ENCODE data around the gene ESRRG. TPM values are rescaled to one million over a fixed set of nuclear protein-coding genes. Genes with fewer than 3 reads are reported as not detected.

Gene ESRRG
- total and polyA plus RNA-seq, 2 experiments from 2014 or later = not detected

GRCh38 chr1:216478238-216478637, 245.0 kb downstream of the ESRRG start:
- no peak overlapping the region for H3K27ac ChIP-seq
- no peaks in the 10 kb centered on the region for H3K27me3 ChIP-seq (replicated peaks; ENCODE audit: insufficient read depth)
- in situ Hi-C loops (cut with MboI) = no loop called here
- no peak for DNase-seq
- no peaks in the 10 kb centered on the region for H4K20me1 ChIP-seq (ENCODE audit: insufficient read depth)
- H3K36me3 ChIP-seq (ENCODE audit: low read depth) = no peaks in the 10 kb centered on the region
- no peak overlapping the region for H3K9ac ChIP-seq
- no peaks in the 10 kb centered on the region for H3F3A ChIP-seq (ENCODE audit: insufficient read depth)
- H3K4me1 ChIP-seq (ENCODE audit: insufficient read depth) = no peaks in the 10 kb centered on the region
- no peak overlapping the region for H3K4me3 ChIP-seq
- no peaks in the 10 kb centered on the region for H3K9me3 ChIP-seq (ENCODE audit: low read depth)
- 51 to 53% methylated on average over 8 of the region's 8 CpGs for WGBS, 2 experiments (ENCODE audit: low coverage in 1 of 2, low lambda C conversion rate in 2 of 2, missing lambda C conversion rate in 2 of 2)
- H3K79me2 ChIP-seq (ENCODE audit: insufficient read depth) = no peaks in the 10 kb centered on the region
- no peak overlapping the region for H2AFZ ChIP-seq
- no peaks in the 10 kb centered on the region for H3K9me2 ChIP-seq (ENCODE audit: insufficient read depth)
- no peak overlapping the region for H3K4me2 ChIP-seq (ENCODE audit: unreplicated experiment)
- no peak for TF ChIP-seq EZH2phosphoT487 (IDR thresholded peaks at IDR 0.05; ENCODE audit: insufficient read depth, low read depth)
- TF ChIP-seq EZH2 (IDR thresholded peaks at IDR 0.05; ENCODE audit: insufficient read depth, poor library complexity, severe bottlenecking) = no peak

DNA sequence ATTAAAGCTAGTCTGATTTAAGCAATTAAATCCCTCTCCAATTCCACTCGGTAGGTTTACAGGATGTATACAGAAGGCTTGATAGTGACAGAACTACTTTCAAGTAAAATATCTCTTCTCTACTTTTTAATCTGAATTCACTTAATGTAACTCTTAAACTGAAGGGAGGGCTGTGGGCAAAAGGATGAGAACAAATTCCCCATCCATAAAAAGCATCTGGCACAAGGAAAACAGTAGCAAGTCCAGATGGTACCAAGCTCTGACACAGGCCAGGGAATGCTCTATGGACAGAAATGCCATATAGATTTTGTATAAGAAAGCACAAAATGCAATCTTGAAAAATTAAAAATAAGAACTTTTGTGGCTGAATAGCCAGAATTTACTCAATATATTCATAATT, 246.9 kb downstream of the ESRRG start:
- WGBS, 2 experiments (ENCODE audit: low coverage in 1 of 2, low lambda C conversion rate in 2 of 2, missing lambda C conversion rate in 2 of 2) = 0 to 2% methylated on average over 1 of the region's 1 CpG
- H2AFZ ChIP-seq = no peak overlapping the region
- H3K9me2 ChIP-seq (ENCODE audit: insufficient read depth) = no peaks in the 10 kb centered on the region
- no peaks in the 10 kb centered on the region for H3K36me3 ChIP-seq (ENCODE audit: low read depth)
- no peaks in the 10 kb centered on the region for H4K20me1 ChIP-seq (ENCODE audit: insufficient read depth)
- H3K27ac ChIP-seq = no peak overlapping the region
- no peaks in the 10 kb centered on the region for H3K79me2 ChIP-seq (ENCODE audit: insufficient read depth)
- H3F3A ChIP-seq (ENCODE audit: insufficient read depth) = no peaks in the 10 kb centered on the region
- H3K4me3 ChIP-seq = no peak overlapping the region
- in situ Hi-C loops (cut with MboI) = no loop called here
- H3K9me3 ChIP-seq (ENCODE audit: low read depth) = no peaks in the 10 kb centered on the region
- no peak for DNase-seq
- H3K9ac ChIP-seq = no peak overlapping the region
- H3K4me1 ChIP-seq (ENCODE audit: insufficient read depth) = no peaks in the 10 kb centered on the region
- no peak for TF ChIP-seq EZH2 (IDR thresholded peaks at IDR 0.05; ENCODE audit: insufficient read depth, poor library complexity, severe bottlenecking)
- no peak for TF ChIP-seq EZH2phosphoT487 (IDR thresholded peaks at IDR 0.05; ENCODE audit: insufficient read depth, low read depth)
- H3K27me3 ChIP-seq (replicated peaks; ENCODE audit: insufficient read depth) = no peaks in the 10 kb centered on the region; the same call in 1 of the 2 replicates
- no peak overlapping the region for H3K4me2 ChIP-seq (ENCODE audit: unreplicated experiment)

DNA sequence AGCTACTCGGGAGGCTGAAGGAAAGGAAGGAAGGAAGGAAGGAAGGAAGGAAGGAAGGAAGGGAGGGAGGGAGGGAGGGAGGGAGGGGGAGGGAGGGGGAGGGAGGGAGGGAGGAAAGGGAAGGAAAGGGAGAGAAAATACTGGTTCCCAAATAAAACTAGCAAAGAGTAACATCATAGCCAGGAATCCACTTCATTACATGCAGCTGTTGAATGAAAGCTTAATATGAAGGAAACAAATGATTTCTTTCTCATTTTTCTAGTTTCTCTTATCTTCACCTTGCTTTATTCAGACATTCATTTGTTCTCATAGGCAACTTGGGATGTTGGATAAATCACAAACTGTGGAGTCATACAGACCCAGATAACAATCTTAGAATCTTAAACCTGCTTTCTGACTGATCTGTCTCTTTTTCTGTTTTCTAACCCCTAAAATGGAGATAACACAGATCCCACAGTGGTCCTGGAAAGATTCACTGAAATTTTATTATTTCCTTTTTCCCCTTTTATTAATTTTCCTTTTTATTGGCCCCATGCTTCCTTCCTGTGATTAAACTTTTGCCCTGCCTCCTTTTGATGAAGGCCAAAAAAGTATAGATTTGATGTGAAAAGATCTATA, 247.5 kb downstream of the ESRRG start:
- 0 to 6% methylated on average over 1 of the region's 1 CpG for WGBS, 2 experiments (ENCODE audit: low coverage in 1 of 2, low lambda C conversion rate in 2 of 2, missing lambda C conversion rate in 2 of 2)
- H2AFZ ChIP-seq = no peak overlapping the region

GRCh38 chr1:216466162-216466801, 256.9 kb downstream of the ESRRG start:
- H3K4me3 ChIP-seq = no peak overlapping the region
- no peak overlapping the region for H3K27ac ChIP-seq
- 0 out of 2 replicates have a peak, but pooled peaks cover 4% of the 10 kb centered on the region for H3F3A ChIP-seq (ENCODE audit: insufficient read depth)
- peaks cover 13% of the 10 kb centered on the region for H3K4me1 ChIP-seq (ENCODE audit: insufficient read depth)
- H3K79me2 ChIP-seq (ENCODE audit: insufficient read depth) = no peaks in the 10 kb centered on the region
- DNase-seq = no peak
- 45 to 46% methylated on average over 3 of the region's 3 CpGs for WGBS, 2 experiments (ENCODE audit: low coverage in 1 of 2, low lambda C conversion rate in 2 of 2, missing lambda C conversion rate in 2 of 2)
- TF ChIP-seq EZH2 (IDR thresholded peaks at IDR 0.05; ENCODE audit: insufficient read depth, poor library complexity, severe bottlenecking) = no peak
- 0 out of 2 replicates have a peak, but pooled peaks cover 16% of the 10 kb centered on the region for H3K27me3 ChIP-seq (replicated peaks; ENCODE audit: insufficient read depth)
- H3K36me3 ChIP-seq (ENCODE audit: low read depth) = no peaks in the 10 kb centered on the region
- no peaks in the 10 kb centered on the region for H4K20me1 ChIP-seq (ENCODE audit: insufficient read depth)
- no peak overlapping the region for H2AFZ ChIP-seq
- no peaks in the 10 kb centered on the region for H3K9me3 ChIP-seq (ENCODE audit: low read depth)
- in situ Hi-C loops (cut with MboI) = no loop called here
- no peak overlapping the region for H3K4me2 ChIP-seq (ENCODE audit: unreplicated experiment)
- no peak overlapping the region for H3K9ac ChIP-seq
- no peaks in the 10 kb centered on the region for H3K9me2 ChIP-seq (ENCODE audit: insufficient read depth)

More for the DNA sequence above, 247.5 kb downstream of the ESRRG start:
- Histone ChIP-seq H3K4me2 (ENCODE audit: unreplicated experiment) (no peak overlapping the region), H3K79me2 (ENCODE audit: insufficient read depth) (no peaks in the 10 kb centered on the region), H3K9me3 (ENCODE audit: low read depth) (no peaks in the 10 kb centered on the region), H3K4me1 (ENCODE audit: insufficient read depth) (no peaks in the 10 kb centered on the region), H3K9ac (no peak overlapping the region), H3K36me3 (ENCODE audit: low read depth) (no peaks in the 10 kb centered on the region), H3F3A (ENCODE audit: insufficient read depth) (no peaks in the 10 kb centered on the region), H3K27ac (no peak overlapping the region), H3K4me3 (no peak overlapping the region), H3K9me2 (ENCODE audit: insufficient read depth) (no peaks in the 10 kb centered on the region), H4K20me1 (ENCODE audit: insufficient read depth) (no peaks in the 10 kb centered on the region), H3K27me3 (replicated peaks; ENCODE audit: insufficient read depth) (no peaks in the 10 kb centered on the region; the same call in 1 of the 2 replicates)
- TF ChIP-seq EZH2 (IDR thresholded peaks at IDR 0.05; ENCODE audit: insufficient read depth, poor library complexity, severe bottlenecking) (no peak), EZH2phosphoT487 (IDR thresholded peaks at IDR 0.05; ENCODE audit: insufficient read depth, low read depth) (no peak)
- no peak for DNase-seq
- in situ Hi-C loops (cut with MboI) = no loop called here

Data from GM23248 (cell line).